Tibial nerve (tissue), 3 donors: ENCODE measurements around the gene USH1G.

ENCODE experiments used
- POLR2A ChIP-seq, 2 donors: fragments of 450-650 bp; IDR thresholded peaks; one replicate each; pipeline ENCODE4 v1.6.1; 2017; ENCODE audit warnings: antibody characterized with exemption in 2 of 2, mild to moderate bottlenecking in 2 of 2, moderate library complexity in 2 of 2
- TF ChIP-seq, protein P1 (sequence below), 5 experiments: fragments of 200-600 bp in 3 of 5; fragments of 450-650 bp in 2 of 5; sonication (generic) in 3 of 5; IDR thresholded peaks; one replicate each; pipeline ENCODE4 v1.5.1; 2016 to 2019; ENCODE audit warnings: antibody characterized with exemption in 5 of 5, mild to moderate bottlenecking in 3 of 5, moderate library complexity in 2 of 5

DNA sequence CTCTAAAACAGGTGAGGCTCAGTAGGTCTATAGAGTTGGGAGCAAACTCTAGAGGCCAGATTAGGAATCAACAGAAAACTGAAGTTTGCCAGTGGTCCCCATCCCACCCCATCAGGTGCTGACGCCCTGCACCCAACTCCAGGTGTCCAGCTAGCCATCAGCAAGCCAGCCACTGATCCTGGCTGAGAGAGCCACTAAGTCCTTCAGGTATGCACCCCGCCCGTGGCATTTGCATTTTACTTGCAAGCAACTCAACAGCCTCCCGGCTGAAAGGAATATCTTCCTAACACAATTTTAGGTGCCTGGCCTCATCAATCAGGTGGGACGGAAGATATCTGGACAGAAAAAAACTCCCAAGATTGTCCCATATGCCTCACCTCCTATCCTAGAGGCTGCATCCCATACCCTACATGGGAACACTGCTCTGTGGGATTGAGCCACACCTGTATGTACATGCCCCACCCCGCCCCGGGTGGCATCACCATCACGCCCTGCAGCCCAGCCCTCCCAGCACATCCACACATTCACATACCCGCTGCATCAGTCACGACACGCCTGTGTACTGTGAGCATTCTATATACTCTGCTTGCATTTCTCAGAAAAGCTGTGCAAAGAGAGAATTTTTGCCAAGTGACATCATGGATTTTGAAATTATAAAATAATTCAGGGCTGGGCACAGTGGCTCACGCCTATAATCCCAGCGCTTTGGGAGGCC, 20.9 kb upstream of the USH1G start:
- TF ChIP-seq, protein P1, sequence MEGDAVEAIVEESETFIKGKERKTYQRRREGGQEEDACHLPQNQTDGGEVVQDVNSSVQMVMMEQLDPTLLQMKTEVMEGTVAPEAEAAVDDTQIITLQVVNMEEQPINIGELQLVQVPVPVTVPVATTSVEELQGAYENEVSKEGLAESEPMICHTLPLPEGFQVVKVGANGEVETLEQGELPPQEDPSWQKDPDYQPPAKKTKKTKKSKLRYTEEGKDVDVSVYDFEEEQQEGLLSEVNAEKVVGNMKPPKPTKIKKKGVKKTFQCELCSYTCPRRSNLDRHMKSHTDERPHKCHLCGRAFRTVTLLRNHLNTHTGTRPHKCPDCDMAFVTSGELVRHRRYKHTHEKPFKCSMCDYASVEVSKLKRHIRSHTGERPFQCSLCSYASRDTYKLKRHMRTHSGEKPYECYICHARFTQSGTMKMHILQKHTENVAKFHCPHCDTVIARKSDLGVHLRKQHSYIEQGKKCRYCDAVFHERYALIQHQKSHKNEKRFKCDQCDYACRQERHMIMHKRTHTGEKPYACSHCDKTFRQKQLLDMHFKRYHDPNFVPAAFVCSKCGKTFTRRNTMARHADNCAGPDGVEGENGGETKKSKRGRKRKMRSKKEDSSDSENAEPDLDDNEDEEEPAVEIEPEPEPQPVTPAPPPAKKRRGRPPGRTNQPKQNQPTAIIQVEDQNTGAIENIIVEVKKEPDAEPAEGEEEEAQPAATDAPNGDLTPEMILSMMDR (IDR thresholded peaks at IDR 0.05) = no peak
- no peak for TF ChIP-seq POLR2A (IDR thresholded peaks at IDR 0.05)
